Vagina (tissue), 2 donors: ENCODE results near the gene CD52.

Source experiments
- POLR2AphosphoS5 ChIP-seq, 2 donors: sonication (generic); formaldehyde crosslinking; IDR thresholded peaks; one replicate each; pipeline ENCODE4 v1.9.0; 2017; ENCODE audit warnings: antibody characterized with exemption in 2 of 2, mild to moderate bottlenecking in 2 of 2, low read depth in 1 of 2; ENCODE audit not compliant: insufficient read depth in 1 of 2
- TF ChIP-seq, protein P1 (sequence below), 3 experiments: fragments of 450-650 bp in 2 of 3; fragments of 200-600 bp in 1 of 3; sonication (generic) in 1 of 3; IDR thresholded peaks; one replicate each; pipeline ENCODE4 v1.5.1; 2017 to 2019; ENCODE audit warnings: antibody characterized with exemption in 3 of 3, mild to moderate bottlenecking in 2 of 3, moderate library complexity in 2 of 3

DNA sequence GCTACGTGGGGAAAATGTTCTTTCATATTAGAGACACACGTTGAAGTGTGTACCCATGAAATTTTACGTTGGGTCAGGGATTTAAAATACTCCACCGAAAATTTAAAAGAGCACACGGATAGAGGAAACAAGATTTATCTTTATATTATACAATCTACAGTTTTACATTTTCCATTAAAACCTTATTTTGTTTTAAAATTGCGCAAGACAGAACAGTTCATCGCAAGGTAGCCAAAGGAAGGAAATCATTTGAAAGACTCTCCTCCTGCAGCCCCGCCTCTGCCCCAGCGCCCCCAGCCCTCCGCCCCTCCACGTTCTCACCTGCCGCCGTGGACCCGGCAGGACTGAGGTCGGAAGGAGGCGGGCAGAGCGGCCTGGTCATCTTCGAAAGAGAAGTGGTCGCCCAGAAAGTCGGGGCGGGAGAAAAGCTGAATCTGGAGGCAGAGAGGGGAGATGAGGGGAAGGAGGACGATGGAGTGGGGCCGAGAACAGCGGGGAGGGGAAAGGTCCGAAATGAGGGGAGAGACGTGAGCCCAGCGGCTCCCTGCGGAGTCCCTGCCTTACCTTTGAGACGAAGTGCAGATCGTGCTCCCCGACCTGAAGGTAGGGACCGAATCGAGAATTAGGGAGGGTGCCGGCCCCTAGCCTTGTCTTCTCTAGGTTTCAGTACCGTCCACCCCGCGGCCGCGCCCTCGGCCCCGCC lies 18.2 kb downstream of the CD52 start:
- no peak for TF ChIP-seq POLR2AphosphoS5 (IDR thresholded peaks at IDR 0.05; ENCODE audit: insufficient read depth in 1 of 2, low read depth in 1 of 2)
- TF ChIP-seq, protein P1, sequence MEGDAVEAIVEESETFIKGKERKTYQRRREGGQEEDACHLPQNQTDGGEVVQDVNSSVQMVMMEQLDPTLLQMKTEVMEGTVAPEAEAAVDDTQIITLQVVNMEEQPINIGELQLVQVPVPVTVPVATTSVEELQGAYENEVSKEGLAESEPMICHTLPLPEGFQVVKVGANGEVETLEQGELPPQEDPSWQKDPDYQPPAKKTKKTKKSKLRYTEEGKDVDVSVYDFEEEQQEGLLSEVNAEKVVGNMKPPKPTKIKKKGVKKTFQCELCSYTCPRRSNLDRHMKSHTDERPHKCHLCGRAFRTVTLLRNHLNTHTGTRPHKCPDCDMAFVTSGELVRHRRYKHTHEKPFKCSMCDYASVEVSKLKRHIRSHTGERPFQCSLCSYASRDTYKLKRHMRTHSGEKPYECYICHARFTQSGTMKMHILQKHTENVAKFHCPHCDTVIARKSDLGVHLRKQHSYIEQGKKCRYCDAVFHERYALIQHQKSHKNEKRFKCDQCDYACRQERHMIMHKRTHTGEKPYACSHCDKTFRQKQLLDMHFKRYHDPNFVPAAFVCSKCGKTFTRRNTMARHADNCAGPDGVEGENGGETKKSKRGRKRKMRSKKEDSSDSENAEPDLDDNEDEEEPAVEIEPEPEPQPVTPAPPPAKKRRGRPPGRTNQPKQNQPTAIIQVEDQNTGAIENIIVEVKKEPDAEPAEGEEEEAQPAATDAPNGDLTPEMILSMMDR (IDR thresholded peaks at IDR 0.05) = no peak
